HG02970 (cell line): ENCODE measurements around the gene PTPRU.

Experiments
- ATAC-seq: cut with Tn5 transposase; IDR thresholded peaks from one replicate; pipeline ENCODE4 v1.9.1; 2021; ENCODE audit warnings: mild to moderate bottlenecking, moderate library complexity, moderate number of reproducible peaks; ENCODE audit not compliant: unreplicated experiment, low FRiP score

PTPRU gene

DNA sequence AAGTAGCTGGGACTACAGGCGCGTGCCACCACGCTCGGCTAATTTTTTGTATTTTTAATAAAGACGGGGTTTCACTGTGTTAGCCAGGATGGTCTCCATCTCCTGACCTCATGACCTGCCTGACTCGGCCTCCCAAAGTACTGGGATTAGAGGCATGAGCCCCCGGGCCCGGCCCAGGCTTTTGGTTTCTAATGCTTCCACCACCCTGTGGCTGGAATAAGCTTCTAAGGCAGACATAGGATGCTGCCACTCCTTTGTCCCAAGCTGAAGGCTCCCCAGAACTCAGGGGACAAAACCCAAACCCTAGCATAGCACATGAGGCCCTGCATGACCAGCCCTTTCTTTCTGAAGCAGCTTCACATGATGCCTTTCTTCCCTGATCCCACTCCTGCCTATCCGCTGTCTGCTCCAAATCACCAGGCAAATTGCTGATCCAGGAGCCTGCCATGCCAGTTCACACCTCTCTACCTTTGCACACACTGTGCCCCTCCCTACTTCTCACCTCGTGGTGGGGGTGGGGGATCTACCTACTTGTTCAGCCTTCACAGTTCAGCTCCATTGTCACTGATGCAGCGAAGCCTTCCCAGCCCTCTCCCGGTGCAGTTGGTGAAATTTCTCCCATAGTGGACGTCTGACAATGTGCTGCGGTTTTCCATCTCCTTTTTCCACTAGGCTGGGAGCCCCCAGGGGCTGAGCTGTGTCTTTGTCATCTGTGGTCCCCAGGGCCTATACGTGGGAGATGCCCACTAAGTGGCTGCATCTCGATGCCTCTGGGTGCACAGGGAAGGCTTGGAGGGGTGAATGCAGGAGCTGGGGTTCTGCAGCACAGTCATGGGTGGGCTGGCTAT lies 6.9 kb downstream of the PTPRU start:
- no peak for ATAC-seq

DNA sequence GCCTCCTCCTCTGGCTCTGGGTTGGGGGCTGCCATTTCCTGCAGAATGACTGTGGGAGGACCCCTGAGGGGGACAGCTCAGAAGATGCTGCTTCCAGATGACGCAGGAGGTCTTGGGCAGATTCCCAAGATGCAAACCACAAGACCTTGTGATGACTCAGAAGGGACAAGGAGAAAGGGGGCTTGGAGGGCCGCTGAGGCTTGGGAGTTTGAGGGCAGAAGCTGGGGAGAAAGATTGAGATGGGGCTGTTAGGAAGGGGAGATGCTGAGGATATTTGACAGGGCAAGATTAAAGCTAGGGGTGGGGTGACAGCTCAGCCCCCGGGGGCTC lies 7.5 kb downstream of the PTPRU start:
- ATAC-seq: no peak

DNA sequence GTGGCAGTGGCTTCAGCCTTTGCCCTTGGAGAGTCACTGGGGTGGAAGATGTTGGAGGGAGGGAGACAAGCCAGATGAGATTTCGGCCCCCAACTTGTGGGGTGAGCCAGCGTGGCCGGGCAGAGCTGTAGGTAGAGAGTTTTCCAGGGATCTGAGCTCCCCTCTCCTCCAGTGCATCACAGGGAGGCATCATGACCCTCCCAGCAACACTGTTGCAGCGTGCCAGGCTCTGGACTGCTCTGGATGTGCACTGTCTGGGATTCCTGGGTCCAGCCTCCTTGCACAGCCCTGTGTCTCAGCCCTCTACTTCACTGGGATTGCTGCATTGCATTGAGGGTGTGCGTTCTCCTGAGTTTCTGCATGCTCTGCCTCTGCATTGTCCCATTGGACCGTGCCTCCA lies 8.9 kb downstream of the PTPRU start:
- ATAC-seq: no peak

DNA sequence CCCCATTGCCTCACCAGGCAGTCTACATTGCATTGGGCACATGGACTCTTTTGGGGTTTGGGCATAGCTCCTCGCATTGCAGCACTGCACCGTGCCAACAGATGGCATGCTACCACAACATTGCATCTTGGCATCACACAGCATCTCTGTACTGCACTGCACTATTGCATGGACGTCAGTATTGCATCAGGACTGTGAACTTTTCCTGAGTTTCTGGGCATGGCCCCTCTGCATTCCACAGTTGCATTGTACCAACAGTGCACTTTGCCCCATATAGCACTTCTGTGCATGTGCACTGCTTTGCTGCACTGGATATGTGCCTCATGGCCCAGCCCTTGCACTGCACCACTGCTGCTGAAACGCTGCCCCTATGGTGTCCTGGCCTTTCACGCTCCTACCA lies 9.6 kb downstream of the PTPRU start:
- no peak for ATAC-seq

DNA sequence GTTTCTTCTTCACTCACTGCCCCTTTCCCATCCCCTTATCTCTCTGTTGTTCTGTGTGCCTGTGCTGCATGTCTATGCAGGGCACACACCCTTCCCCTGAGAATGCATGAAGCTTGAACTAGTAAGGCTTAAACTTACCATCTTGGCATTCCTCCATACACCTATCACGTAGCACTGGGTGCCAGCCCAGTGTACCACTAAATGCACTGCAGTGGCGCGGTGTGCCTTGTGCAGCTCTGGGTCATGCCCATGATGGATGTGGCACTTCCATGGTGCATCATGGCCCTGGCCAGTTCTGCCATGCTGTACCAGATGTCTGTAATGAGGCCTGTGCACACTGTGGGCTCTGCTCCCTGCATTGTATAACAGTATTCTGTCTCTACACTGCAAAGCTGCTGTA lies 10.7 kb downstream of the PTPRU start:
- no peak for ATAC-seq

DNA sequence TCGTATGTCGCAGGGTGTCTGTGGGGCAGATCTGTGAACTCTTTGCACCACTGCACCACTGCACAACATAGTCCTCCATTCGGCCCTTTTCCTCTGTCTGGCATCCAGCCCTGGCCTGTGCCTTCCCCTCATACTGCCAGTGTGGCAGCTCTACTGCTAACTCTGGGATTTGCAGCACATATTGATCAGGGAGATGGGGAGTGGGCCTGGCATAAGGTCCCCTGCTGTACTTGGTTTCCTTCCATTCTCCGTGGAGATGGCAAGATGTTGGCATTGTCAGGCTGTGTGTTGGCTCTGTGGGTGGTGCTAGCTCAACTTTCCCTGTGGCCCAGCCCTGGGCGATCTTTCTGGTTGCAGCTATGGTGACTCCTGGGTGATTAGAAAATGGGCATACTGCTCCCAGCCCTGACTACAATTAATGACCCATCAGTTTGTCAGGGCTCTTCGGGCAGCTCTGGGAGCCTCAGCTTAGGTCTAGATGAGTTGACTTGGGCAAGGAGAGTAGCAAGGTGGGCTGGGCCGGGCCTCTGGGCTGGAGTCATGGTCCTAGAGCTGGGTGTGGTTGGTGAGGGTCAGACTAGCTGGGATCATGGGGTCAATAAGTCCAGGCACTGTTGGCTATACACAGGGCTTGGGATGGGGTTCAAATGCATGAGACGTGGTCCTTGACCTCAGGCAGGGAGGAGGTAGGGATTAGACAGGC lies 11.4 kb downstream of the PTPRU start:
- ATAC-seq: no peak

DNA sequence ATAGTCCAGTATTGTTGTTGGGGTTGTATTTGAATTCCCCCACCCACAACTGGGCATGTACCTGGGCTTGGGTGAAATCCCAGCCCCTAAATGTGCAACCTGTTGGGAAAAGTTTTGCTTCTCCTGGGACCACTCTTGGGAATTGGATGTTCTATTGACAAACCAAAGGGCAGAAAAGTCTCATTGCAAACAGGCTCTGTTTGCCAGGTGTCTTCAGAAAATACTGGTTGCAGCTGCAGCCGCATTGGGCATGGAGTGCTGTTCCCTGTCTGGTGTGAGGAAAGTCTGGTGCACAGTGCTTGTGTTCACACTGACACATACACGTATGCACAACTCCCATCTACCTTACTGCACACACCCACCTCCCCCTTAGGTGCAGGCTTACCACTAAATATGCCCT lies 12.1 kb downstream of the PTPRU start:
- no peak for ATAC-seq

DNA sequence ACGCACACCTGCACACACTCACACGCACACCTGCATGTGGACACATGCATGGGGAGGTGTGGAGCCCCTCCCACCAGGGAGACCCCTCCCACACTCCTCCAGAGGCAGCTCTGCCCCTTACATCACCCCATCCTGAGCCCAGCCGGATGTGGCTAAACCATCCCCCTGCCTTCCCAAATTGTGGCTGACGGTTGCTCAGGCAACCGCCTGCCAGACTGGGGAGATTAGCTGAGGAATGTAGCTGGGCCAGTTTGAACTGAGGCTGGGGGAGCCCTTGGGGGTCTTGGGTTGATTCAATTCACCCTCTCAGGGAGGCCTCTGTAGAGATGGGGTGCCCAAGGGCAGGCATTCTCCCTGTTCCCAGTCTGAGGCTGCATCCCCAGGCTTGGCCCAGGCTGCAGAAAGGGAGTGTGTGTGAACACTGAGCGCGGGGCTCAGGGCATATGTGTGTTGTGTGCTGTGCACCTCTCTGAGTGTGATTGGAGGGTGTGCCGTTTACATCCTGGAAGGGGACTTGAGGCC lies 12.9 kb downstream of the PTPRU start:
- no peak for ATAC-seq

DNA sequence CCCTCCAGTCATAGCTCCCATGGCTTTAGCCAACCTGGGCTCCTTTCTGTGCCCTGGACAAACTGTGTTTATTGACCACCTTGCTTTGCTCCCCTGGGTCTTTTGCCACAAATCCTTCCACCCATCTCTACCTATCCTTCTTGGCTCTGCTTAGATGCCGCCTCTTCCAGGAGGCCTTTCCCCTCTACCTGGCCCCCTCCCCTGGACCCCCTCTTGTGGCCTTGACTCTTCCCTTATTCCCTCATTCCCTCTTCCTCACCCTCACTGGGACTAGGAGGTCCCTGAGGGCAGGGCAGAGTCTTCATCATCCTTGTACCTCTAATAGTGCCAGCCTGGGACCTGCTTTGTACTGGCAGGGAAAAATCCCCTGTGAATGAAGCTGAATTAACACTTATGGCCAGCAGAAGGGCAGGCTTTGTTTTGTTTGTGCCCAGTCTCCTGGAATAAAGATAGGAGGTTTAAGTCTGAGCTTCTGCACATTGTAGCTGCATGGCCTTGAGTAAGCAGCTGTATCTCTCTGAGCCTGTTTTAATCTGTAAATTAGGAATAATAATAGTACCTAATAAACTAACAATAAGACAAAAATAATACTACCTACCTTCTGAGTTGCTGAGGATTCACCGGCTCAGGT lies 13.7 kb downstream of the PTPRU start:
- ATAC-seq: no peak

DNA sequence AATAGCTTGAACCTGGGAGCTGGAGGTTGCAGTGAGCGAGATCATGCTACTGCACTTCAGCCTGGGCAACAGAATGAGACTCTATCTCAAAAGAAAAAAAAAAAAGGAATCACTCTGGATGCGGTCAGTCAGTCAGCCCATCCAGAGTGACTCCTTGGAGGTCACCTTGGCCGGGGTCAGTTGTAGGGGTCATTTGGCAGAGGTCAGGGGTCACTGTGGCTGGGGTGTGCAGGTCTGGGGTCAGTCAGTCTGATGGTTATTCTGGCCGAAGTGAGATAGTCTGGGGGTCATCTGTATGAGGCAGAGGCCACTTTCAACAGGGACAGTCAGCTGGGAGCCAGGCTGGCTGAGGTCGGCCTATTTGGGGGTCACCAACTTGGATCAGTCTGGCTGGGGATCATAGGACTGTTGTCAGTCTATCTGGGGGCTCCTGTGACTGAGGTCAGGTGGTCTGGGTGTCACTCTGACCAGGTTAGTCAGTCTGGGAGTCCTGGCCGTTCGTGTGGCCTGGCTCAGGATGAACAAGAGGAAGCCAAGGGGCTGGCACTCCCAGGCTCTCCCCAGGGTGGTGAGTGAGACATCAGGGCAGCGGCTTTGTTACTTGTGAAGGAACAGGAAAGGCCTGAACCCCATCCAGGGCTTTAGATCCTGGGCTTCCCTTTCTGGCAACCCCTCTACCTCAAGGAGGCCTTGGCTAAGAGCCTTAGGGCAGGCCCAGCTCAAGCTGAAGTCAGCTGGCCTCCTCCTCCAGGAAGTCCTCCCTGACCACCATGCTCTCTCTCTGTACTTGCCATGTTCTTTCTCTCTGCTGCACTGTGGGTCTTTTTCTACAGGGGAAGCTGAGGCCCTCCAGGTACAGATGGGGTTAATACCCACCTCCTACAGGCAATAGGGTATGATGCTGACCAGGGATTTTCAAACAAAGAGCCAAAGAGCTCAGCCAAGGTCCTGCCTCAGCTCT lies 15.1 kb downstream of the PTPRU start:
- ATAC-seq: no peak

DNA sequence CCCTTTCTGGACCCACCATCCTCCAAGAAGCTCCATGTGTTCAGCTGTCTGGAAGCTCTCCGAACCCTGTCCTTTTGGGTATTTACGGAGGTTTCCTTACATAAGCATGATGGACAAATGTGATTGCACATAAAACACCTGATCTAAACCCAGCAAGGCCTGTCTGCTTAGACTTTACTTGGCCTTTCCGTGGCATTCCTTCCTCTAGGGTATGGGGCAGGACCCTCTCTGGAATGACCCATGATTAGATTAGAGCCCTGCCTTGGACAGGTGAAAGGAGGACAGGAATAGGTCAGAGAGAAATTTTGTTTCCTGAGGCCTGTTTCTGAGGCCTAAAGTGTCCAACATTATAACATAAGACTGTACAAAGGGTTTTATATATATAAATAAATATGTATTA lies 16.9 kb downstream of the PTPRU start:
- no peak for ATAC-seq

DNA sequence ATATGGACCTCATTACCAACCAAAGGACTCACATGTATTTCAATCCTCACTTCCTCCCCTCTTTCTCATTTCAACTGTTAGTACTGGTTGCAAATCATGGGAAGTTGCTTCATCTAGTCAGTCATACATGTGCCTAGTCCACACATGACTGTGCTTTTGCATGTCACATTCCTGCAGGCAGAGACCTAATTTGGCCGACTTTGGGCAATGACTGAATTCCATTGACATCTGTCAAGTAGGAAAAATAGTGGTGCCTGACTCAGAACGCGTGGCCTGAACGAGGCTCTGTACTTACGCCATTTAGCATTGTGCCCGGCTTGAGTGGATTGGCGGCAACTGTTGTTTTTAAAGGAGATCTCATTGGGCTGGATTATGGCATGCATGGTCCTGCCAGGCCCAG lies 18.0 kb downstream of the PTPRU start:
- ATAC-seq: no peak

DNA sequence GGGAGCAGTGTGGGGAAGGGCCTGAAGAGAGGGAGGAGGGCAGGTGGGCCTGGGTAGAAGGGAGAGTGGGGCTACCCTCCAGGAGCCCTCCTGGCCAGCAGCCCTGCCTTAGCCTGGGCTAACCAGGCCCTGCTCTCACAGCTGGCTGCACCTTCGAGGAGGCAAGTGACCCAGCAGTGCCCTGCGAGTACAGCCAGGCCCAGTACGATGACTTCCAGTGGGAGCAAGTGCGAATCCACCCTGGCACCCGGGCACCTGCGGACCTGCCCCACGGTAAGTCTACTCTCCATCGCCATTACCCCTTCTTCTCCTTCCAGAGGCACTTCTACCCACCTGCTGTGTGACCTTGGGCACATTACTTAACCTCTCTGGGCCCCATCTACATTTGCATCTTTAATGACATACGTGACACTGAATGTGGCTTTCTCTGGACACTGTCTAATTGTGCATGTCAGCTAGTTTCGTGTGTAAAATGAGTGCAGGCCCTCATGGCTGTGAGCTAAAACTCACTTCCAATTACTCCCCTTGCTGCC lies 18.9 kb downstream of the PTPRU start:
- no peak for ATAC-seq

DNA sequence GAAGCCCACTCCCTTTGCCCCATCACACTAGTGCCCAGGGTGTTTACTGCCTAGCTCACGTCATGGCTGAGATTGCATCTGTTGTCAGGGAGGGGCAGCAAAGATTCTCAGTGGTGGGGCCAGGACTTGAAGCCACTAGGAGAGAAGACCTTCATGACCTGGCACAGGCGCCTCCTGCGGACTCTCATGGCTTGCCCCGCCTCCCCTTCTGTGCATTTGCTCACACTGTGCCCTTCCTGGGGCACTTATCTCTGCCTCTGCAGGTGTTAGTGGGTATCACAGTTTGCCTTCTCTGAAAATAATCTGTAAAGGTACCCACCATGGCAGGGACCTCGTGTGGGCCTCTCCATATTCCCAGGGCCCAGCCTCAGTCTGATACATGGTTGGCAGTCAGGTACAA lies 20.1 kb downstream of the PTPRU start:
- no peak for ATAC-seq

DNA sequence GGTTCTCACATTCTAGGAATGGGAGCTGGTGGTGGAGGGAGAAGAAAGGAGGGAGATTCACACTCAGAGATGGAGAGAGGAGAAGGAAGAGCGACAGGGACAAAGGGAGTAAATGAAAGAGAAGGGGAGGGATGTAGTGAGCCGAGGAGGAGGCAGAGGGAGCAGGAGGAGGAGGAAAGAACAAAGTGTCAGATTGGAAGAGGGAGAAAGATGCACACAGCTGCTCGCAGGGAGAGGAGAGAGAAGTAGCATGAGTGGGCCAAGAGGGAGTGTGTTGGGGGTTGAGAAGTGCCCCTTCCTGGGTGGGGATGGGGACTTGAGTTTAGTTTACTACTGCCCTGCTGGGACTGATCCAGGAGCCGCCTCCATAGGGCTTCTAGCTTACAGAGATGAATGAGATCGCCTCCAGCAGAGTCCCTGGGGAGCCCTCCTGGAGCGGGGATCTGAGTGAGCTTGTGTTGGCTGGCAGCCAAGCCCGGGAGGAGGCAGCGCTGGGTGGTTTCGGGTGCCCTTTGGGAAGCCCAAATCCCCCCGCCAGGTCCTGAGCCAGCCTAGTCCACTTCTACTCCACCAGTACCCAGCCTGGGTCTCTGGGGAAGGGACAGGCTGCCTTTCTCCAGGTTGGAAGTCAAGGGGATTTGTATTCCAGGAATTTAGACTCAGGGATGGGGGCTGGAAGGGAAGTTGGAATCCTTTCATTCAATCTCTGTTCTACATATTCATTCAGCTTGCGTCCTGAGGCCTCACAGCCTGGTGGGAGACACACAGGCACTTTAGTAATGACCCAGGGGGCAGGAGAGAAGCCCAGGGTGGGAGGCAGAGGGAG lies 20.9 kb downstream of the PTPRU start:
- ATAC-seq: no peak

DNA sequence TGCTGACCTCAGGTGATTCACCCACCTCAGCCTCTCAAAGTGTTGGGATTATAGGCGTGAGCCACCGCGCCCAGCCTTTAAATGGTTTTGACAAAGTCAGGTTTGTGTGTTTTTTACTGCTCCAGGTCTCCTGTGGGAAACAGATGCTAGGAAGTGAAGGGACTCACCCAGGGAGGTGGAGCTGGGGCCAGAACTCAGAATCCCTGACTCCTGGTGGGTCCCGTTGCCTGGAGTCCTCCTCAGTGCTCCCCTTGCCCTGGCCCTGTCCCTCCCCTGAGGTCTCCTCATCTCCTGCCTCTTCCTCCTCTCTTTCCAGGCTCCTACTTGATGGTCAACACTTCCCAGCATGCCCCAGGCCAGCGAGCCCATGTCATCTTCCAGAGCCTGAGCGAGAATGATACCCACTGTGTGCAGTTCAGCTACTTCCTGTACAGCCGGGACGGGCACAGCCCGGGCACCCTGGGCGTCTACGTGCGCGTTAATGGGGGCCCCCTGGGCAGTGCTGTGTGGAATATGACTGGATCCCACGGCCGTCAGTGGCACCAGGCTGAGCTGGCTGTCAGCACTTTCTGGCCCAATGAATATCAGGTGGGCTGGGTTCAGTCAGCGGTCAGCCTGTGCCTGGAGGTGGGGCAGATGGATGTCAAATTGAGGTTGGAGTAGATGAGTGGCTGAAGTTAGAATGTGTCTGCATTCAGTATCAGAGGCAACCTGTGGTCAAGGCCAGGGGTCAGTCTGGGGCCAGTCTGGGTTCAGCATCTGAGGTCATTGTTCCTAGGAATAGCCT lies 22.1 kb downstream of the PTPRU start:
- no peak for ATAC-seq

DNA sequence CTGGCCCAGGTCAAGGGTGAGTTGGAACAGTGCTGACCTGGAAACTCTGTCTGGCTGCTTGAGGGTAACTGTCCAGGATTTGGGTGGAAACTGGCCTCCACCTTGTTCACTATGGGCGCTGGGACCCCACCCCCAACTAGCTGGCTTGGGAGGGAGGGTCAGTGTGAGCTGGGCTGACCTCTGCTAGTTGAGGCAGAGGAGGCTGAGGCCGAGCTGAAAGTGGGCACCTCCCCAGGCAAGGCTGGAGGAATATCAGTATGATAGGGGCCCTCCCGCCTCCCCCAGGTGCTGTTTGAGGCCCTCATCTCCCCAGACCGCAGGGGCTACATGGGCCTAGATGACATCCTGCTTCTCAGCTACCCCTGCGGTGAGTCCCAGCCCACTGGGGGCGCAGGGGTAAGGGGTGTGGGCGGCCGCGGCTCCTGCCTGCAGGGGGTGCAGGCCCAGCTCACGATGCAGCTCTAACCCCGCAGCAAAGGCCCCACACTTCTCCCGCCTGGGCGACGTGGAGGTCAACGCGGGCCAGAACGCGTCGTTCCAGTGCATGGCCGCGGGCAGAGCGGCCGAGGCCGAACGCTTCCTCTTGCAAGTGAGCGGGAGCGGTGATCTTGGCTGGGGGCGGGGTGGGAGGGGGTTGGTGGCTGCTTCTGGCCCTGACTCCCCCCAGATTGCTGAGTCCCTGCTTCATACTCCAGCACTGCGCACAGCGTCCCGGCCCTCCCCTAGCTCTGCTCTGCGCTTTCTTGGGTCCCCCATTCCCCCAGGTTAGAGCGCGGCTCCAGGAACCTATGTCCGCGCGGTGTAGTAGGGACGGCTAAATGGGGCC lies 22.9 kb downstream of the PTPRU start:
- ATAC-seq: no peak
